ENCODE measurements around the gene ZNF784.

DNA sequence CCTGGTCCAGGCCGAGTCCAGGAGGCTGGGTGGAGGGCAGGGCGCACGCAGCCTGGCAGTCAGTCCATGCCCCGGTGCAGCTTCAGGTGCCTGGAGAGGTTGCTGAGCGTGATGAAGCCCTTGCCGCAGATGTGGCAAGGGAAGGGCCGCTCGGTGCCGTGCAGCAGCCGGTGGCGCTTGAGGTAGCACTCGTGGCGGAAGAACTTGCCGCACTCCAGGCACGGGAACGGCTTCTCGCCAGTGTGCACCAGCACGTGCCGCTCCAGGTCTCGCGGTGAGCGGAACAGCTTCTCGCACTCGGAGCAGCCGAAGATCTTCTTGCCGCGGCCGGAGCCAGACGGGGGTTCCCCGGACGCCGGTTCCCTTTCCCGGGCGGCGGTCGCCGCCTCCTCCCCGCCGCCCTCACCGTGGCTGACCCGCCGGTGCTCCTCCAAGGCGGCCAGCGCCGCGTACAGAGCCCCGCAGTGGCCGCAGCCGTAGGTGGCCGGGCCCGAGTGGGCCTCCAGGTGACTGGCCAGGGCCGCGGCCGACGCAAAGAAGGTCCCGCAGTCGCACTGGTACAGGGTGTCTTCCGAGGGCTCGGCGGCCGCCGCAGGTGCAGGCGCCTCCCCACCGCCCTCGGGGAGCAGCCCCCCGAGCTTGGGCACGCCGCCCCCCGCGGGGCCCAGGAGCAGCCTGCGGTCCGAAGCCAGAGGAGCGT lies 31.8 kb downstream of the ZNF784 start:
- TF ChIP-seq RAD21 (IDR thresholded peaks at IDR 0.05 in 1 of 2, conservative IDR thresholded peaks at IDR 0.05 in 1 of 2; ENCODE audit: low read depth in 2 of 2, low read length in 2 of 2) (no peak), JUND (IDR thresholded peaks at IDR 0.05; ENCODE audit: low read length) (no peak), NRF1 (IDR thresholded peaks at IDR 0.05; ENCODE audit: low read depth, low read length) (no peak), TCF12 (IDR thresholded peaks at IDR 0.05; ENCODE audit: low read depth, low read length) (no peak), CTCF (IDR thresholded peaks at IDR 0.05; ENCODE audit: control extremely low read depth in 1 of 3, insufficient read depth in 1 of 3, low read depth in 1 of 3, low read length in 3 of 3) (no peak), POLR2A (IDR thresholded peaks at IDR 0.05; ENCODE audit: control extremely low read depth in 1 of 2, low read depth in 2 of 2, low read length in 2 of 2) (no peak), NANOG (IDR thresholded peaks at IDR 0.05; ENCODE audit: insufficient read depth, low read depth, low read length, poor library complexity, severe bottlenecking) (no peak), CBX5 (IDR thresholded peaks at IDR 0.05; ENCODE audit: low read depth, low read length) (no peak), CEBPB (IDR thresholded peaks at IDR 0.05; ENCODE audit: low read depth, low read length) (no peak), POLR2AphosphoS5 (IDR thresholded peaks at IDR 0.05; ENCODE audit: low read depth, low read length) (no peak), MAX (IDR thresholded peaks at IDR 0.05) (0 out of 2 replicates have a peak, but pooled peaks have one; percentile 50), CHD2 (IDR thresholded peaks at IDR 0.05; ENCODE audit: low read length) (no peak), BCL11A (IDR thresholded peaks at IDR 0.05; ENCODE audit: low read depth in 2 of 2, low read length in 2 of 2) (no peak), RNF2 (IDR thresholded peaks at IDR 0.05; ENCODE audit: borderline replicate concordance, low read depth, low read length, missing control alignments, poor library complexity, severe bottlenecking) (no peak)
